ENCODE data around the gene DDX51. TPM values are rescaled to one million over a fixed set of nuclear protein-coding genes. Genes with fewer than 3 reads are reported as not detected.

The DDX51 gene
- total and polyA plus RNA-seq, 2 experiments from 2014 or later, result 12.4 to 18.3 TPM

- TF ChIP-seq ETS1 (IDR thresholded peaks at IDR 0.05), result no peak
- no peak for TF ChIP-seq ZNF114 (CRISPR knock-in tag; IDR thresholded peaks at IDR 0.05)
These were observed 16.5 kb upstream of the DDX51 start (continued) for GRCh38 chr12:132160601-132161035.

DNA sequence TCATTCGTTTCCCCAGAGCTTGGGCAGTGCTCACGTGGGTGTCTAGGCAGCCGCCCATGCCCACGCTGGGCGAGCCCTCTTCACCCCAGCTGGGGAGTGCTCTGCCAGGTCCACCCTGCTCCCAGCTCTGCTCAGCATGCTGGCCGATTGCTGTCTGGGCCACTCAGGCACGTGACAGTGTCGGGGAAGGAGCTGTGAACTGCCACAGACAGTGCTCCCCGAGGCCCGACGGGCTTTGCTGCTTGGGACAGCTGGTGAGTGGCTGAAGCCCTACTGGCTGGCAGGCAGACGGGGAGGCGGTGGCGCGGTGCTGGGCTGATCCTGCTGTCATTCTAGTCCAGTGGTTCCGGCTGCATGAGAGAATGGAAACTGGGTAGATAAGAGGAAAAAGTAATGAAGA lies 15.9 kb upstream of the DDX51 start:
- Mint-ChIP-seq H3K4me3 (no peak overlapping the region), H3K27ac (no peak overlapping the region), H3K9me3 (no peaks in the 10 kb centered on the region), H3K27me3 (ENCODE audit: insufficient read depth, low read depth, poor library complexity) (peaks cover 10% of the 10 kb centered on the region), H3K36me3 (ENCODE audit: low read depth) (no peaks in the 10 kb centered on the region; the same call in 1 of the 3 replicates), H3K4me1 (no peaks in the 10 kb centered on the region)
- Histone ChIP-seq H3K4me3 (no peak overlapping the region), H3F3A (replicated peaks; ENCODE audit: low read depth) (peaks cover 24% of the 10 kb centered on the region), H4K20me1 (replicated peaks; ENCODE audit: insufficient read depth) (no peaks in the 10 kb centered on the region), H2AFZ (no peak overlapping the region), H3K9me2 (ENCODE audit: insufficient read depth) (no peaks in the 10 kb centered on the region), H3K27me3 (ENCODE audit: insufficient read depth) (no peaks in the 10 kb centered on the region), H3K27ac (ENCODE audit: low read depth) (no peak overlapping the region), H3K36me3 (ENCODE audit: insufficient read depth) (no peaks in the 10 kb centered on the region), H3K4me2 (no peak overlapping the region), H3K4me1 (ENCODE audit: insufficient read depth) (no peaks in the 10 kb centered on the region), H3K79me2 (replicated peaks; ENCODE audit: insufficient read depth) (no peaks in the 10 kb centered on the region)
- DNase-seq (ENCODE audit: low spot score), result no peak
- ATAC-seq, result no peak
- TF ChIP-seq CREB1 (CRISPR knock-in tag; IDR thresholded peaks at IDR 0.05; ENCODE audit: low read depth) (no peak), JUNB (IDR thresholded peaks at IDR 0.05; ENCODE audit: unreplicated experiment) (no peak), ZNF114 (CRISPR knock-in tag; IDR thresholded peaks at IDR 0.05) (no peak), ZNF331 (CRISPR knock-in tag; IDR thresholded peaks at IDR 0.05; ENCODE audit: low read depth) (no peak)
- TF ChIP-seq, protein P1, sequence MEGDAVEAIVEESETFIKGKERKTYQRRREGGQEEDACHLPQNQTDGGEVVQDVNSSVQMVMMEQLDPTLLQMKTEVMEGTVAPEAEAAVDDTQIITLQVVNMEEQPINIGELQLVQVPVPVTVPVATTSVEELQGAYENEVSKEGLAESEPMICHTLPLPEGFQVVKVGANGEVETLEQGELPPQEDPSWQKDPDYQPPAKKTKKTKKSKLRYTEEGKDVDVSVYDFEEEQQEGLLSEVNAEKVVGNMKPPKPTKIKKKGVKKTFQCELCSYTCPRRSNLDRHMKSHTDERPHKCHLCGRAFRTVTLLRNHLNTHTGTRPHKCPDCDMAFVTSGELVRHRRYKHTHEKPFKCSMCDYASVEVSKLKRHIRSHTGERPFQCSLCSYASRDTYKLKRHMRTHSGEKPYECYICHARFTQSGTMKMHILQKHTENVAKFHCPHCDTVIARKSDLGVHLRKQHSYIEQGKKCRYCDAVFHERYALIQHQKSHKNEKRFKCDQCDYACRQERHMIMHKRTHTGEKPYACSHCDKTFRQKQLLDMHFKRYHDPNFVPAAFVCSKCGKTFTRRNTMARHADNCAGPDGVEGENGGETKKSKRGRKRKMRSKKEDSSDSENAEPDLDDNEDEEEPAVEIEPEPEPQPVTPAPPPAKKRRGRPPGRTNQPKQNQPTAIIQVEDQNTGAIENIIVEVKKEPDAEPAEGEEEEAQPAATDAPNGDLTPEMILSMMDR (conservative IDR thresholded peaks at IDR 0.05; ENCODE audit: low read depth in 2 of 2), result no peak

DNA sequence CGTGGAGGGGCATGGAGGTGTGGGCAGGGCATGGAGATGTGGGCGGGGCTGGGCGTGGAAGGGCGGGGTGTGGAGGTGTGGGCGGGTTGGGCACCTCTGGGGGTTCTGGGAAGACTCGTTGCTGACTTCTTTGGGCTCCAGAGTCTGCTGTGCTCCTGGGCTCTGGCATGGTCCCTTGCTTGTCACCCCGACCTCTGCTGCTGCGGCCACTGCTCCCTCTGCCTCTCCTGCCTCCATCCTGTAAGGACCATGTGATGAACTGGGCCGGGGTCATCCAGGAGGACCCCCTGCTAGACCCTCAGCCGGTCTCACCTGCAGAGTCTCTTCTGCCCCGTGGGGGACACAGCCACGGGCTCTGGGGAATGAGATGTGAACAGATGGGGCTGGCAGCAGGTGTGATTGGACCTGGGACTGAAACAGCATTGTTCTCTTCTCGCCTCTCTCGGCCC lies 15.5 kb upstream of the DDX51 start:
- Mint-ChIP-seq H3K27ac (no peak overlapping the region), H3K9me3 (no peaks in the 10 kb centered on the region), H3K4me1 (no peaks in the 10 kb centered on the region), H3K36me3 (ENCODE audit: low read depth) (no peaks in the 10 kb centered on the region; the same call in 1 of the 3 replicates), H3K27me3 (ENCODE audit: insufficient read depth, low read depth, poor library complexity) (peaks cover 10% of the 10 kb centered on the region), H3K4me3 (no peak overlapping the region)
- no peak overlapping the region for H3K4me3 ChIP-seq
- H4K20me1 ChIP-seq (replicated peaks; ENCODE audit: insufficient read depth), result no peaks in the 10 kb centered on the region
- H3K9me2 ChIP-seq (ENCODE audit: insufficient read depth), result no peaks in the 10 kb centered on the region
- no peaks in the 10 kb centered on the region for H3K79me2 ChIP-seq (replicated peaks; ENCODE audit: insufficient read depth)
- no peaks in the 10 kb centered on the region for H3K27me3 ChIP-seq (ENCODE audit: insufficient read depth)
- H2AFZ ChIP-seq, result no peak overlapping the region
- DNase-seq (ENCODE audit: low spot score) (no peak), ATAC-seq (no peak)
- H3K4me2 ChIP-seq, result no peak overlapping the region
- H3F3A ChIP-seq (replicated peaks; ENCODE audit: low read depth), result peaks cover 24% of the 10 kb centered on the region
- no peak overlapping the region for H3K27ac ChIP-seq (ENCODE audit: low read depth)
- H3K4me1 ChIP-seq (ENCODE audit: insufficient read depth), result no peaks in the 10 kb centered on the region
- no peaks in the 10 kb centered on the region for H3K36me3 ChIP-seq (ENCODE audit: insufficient read depth)
- TF ChIP-seq EZH2 (IDR thresholded peaks at IDR 0.05; ENCODE audit: low read depth, unreplicated experiment), result no peak
- no peak for TF ChIP-seq POLR2AphosphoS5 (IDR thresholded peaks at IDR 0.05; ENCODE audit: low read depth)
- no peak for TF ChIP-seq EZH2phosphoT487 (IDR thresholded peaks at IDR 0.05; ENCODE audit: unreplicated experiment)
- TF ChIP-seq ZNF331 (CRISPR knock-in tag; IDR thresholded peaks at IDR 0.05; ENCODE audit: low read depth), result no peak
- TF ChIP-seq ZNF462 (CRISPR knock-in tag; IDR thresholded peaks at IDR 0.05), result no peak
- no peak for TF ChIP-seq ETS1 (IDR thresholded peaks at IDR 0.05)
- no peak for TF ChIP-seq ZNF114 (CRISPR knock-in tag; IDR thresholded peaks at IDR 0.05)

Data from GM23338 (cell line).